Umbilical cord (tissue), 2 donors: ENCODE results near the gene CYP2U1. TPM values are rescaled to one million over a fixed set of nuclear protein-coding genes. Genes with fewer than 3 reads are reported as not detected.

Experiments used
- DNase-seq: peaks from one replicate; pipeline ENCODE4 v3.0.0-alpha.2; 2015; ENCODE audit warnings: low spot score
- total RNA-seq: library from RNA; depleted of rRNA; stranded (reverse); fragments of >200 nt; gene quantifications from one replicate; pipeline ENCODE4 v1.2.3, GENCODE V29; 2014; ENCODE audit warnings: low replicate concordance; ENCODE audit not compliant: insufficient read depth

CYP2U1 gene
- total RNA-seq, 1 donor from 2014 or later, result 22.1 TPM

GRCh38 chr4:107978716-107979451 is 47.5 kb downstream of the CYP2U1 start:
- no peak for DNase-seq

GRCh38 chr4:107987916-107988762 is 56.8 kb downstream of the CYP2U1 start:
- DNase-seq, result no peak

- no peak for DNase-seq
Measured at GRCh38 chr4:107988763-107989035, 57.4 kb downstream of the CYP2U1 start.

GRCh38 chr4:107989162-107989536 is 57.8 kb downstream of the CYP2U1 start:
- DNase-seq, result no peak

- peak; percentile 96 for DNase-seq
Measured at GRCh38 chr4:107989537-107990386, 58.4 kb downstream of the CYP2U1 start, which contains the start of gene HADH. HADH (plus strand) TSS chr4:107989889; CDS start chr4:107989933, 44 bp downstream.

GRCh38 chr4:107991945-107992630 is 60.7 kb downstream of the CYP2U1 start:
- DNase-seq, result peak; percentile 81

GRCh38 chr4:107993969-107994368 is 62.6 kb downstream of the CYP2U1 start:
- no peak for DNase-seq

GRCh38 chr4:107994894-107995293 is 63.5 kb downstream of the CYP2U1 start:
- DNase-seq, result no peak

- DNase-seq, result peak; percentile 78
Measured at GRCh38 chr4:107996949-107997788, 65.8 kb downstream of the CYP2U1 start.

- DNase-seq, result no peak
Measured at GRCh38 chr4:107997794-107998193, 66.4 kb downstream of the CYP2U1 start.

GRCh38 chr4:107999932-108000539 is 68.7 kb downstream of the CYP2U1 start:
- no peak for DNase-seq

GRCh38 chr4:108001540-108002135 is 70.3 kb downstream of the CYP2U1 start:
- DNase-seq, result no peak

Other genes starting within 250 kb of the CYP2U1 start
- 54.9 TPM for gene PAPSS1, start 211.3 kb upstream of the CYP2U1 start, total RNA-seq
- 84.0 TPM for gene SGMS2, start 106.6 kb upstream of the CYP2U1 start, total RNA-seq
- 11.8 TPM for gene HADH, start 58.3 kb downstream of the CYP2U1 start, total RNA-seq
- gene LEF1, start 237.4 kb downstream of the CYP2U1 start, total RNA-seq, result 15.9 TPM